Nephron progenitor cell (in vitro differentiated cells): Measurements from ENCODE around the gene ACBD6.

ENCODE experiments used
- DNase-seq: peaks from one replicate; pipeline ENCODE4 v3.0.0; 2021
- H3K27ac Mint-ChIP-seq: 2 replicates; pipeline ENCODE4 v1.8.0; 2021; ENCODE audit warnings: mild to moderate bottlenecking, moderate library complexity, mixed read lengths
- H3K27me3 Mint-ChIP-seq: 2 replicates; pipeline ENCODE4 v1.8.0; 2021; ENCODE audit warnings: mild to moderate bottlenecking, low read depth, mixed read lengths; ENCODE audit not compliant: poor library complexity
- H3K36me3 Mint-ChIP-seq: 2 replicates; pipeline ENCODE4 v1.8.0; 2021; ENCODE audit warnings: low read depth, mixed read lengths
- H3K4me1 Mint-ChIP-seq: 2 replicates; pipeline ENCODE4 v1.8.0; 2021; ENCODE audit warnings: mixed read lengths
- H3K4me3 Mint-ChIP-seq: 2 replicates; pipeline ENCODE4 v1.8.0; 2021; ENCODE audit warnings: mild to moderate bottlenecking, moderate library complexity, mixed read lengths
- H3K9me3 Mint-ChIP-seq: 2 replicates; pipeline ENCODE4 v1.8.0; 2021; ENCODE audit warnings: mild to moderate bottlenecking, moderate library complexity, mixed read lengths
- TF ChIP-seq, protein P1 (sequence below): fragments of 200-600 bp; sonication (generic); IDR thresholded peaks from 2 replicates; pipeline ENCODE4 v1.5.0; 2021; ENCODE audit warnings: antibody characterized with exemption

Gene ACBD6

DNA sequence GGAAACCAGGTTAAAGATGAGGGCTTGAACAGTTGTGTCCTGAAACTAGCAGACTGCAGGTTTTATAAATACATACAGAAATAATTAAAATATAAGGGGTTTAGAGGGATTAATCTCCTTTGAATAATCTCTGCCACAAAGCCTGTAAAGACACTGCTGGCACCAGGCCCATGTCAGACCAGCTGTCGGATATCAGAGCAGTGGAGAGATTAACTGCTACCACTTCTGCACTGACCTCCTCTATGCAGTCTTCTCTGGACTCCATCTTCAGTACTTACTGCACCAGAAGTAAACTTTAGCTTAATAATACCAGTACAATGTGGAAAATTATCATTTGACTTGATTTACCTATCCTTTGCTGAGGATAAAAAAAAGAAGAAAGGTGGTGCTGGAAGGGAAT lies 143.7 kb downstream of the ACBD6 start:
- Mint-ChIP-seq H3K27ac (no peak overlapping the region), H3K9me3 (no peaks in the 10 kb centered on the region), H3K4me3 (no peak overlapping the region), H3K27me3 (no peaks in the 10 kb centered on the region), H3K36me3 (peaks cover 4% of the 10 kb centered on the region), H3K4me1 (peaks cover 9% of the 10 kb centered on the region)
- DNase-seq: no peak
- TF ChIP-seq, protein P1, sequence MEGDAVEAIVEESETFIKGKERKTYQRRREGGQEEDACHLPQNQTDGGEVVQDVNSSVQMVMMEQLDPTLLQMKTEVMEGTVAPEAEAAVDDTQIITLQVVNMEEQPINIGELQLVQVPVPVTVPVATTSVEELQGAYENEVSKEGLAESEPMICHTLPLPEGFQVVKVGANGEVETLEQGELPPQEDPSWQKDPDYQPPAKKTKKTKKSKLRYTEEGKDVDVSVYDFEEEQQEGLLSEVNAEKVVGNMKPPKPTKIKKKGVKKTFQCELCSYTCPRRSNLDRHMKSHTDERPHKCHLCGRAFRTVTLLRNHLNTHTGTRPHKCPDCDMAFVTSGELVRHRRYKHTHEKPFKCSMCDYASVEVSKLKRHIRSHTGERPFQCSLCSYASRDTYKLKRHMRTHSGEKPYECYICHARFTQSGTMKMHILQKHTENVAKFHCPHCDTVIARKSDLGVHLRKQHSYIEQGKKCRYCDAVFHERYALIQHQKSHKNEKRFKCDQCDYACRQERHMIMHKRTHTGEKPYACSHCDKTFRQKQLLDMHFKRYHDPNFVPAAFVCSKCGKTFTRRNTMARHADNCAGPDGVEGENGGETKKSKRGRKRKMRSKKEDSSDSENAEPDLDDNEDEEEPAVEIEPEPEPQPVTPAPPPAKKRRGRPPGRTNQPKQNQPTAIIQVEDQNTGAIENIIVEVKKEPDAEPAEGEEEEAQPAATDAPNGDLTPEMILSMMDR: no peak

DNA sequence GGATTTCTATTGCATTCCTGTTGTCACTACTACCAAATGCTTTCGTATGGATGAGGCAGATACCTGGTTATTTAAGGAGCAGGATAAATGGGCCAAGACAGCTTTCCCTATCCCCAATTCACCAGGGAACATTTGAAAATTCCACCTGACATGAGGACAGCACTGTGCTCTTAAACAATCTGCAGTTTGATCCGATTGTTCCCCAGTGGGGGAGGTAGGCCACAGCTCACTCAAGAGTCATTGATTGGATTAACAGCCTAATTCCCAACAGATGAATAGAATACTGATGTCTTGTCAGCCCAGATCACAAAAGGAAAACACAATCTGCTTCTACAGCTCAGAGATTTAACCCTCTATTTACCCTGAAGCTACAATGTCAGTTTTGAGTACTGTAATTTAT lies 148.4 kb downstream of the ACBD6 start:
- no peak overlapping the region for H3K27ac Mint-ChIP-seq
- H3K36me3 Mint-ChIP-seq: peaks cover 4% of the 10 kb centered on the region
- TF ChIP-seq, protein P1: no peak
- H3K4me3 Mint-ChIP-seq: no peak overlapping the region
- peaks cover 3% of the 10 kb centered on the region for H3K9me3 Mint-ChIP-seq
- H3K4me1 Mint-ChIP-seq: peaks cover 9% of the 10 kb centered on the region
- DNase-seq: no peak
- H3K27me3 Mint-ChIP-seq: no peaks in the 10 kb centered on the region

DNA sequence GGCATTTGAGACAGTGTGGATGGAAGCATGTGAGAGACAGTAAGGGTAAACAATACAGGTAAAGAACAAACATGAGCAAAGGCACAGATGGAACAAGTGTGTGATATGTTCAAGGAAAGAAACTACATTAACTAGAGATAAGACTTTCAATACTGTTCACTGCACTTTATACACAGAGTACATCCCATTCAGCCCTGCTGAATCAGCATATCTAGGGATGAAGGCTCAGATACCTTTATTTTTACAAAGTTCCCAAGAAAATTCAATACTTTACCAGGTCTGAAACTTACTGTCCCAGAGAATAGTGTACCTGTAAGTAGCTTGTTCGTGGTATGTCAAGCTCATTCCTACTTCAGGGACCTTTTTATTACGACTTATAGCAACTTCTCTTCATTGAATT lies 149.8 kb downstream of the ACBD6 start:
- Mint-ChIP-seq H3K9me3 (peaks cover 3% of the 10 kb centered on the region), H3K27ac (no peak overlapping the region), H3K36me3 (peaks cover 3% of the 10 kb centered on the region), H3K4me1 (peaks cover 9% of the 10 kb centered on the region), H3K4me3 (no peak overlapping the region), H3K27me3 (no peaks in the 10 kb centered on the region)
- DNase-seq: no peak
- TF ChIP-seq, protein P1: no peak

DNA sequence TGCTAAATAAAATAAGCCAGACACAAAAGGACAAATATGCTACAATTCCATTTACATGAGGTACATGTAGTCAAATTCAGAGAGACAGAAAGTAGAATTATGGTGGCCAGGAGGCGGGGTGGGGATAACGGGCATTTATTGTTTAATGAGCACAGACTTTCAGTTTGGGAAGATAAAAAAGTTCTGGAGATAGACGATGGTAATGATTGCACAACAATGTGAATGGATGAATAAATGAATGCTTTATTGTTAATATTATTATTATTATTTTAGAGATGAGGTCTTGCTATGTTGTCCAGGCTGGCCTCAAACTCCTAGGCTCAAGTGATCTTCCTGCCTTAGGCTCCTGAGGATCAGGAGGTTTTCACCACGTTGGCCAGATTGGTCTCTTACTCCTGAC lies 150.4 kb downstream of the ACBD6 start:
- Mint-ChIP-seq H3K36me3 (peaks cover 2% of the 10 kb centered on the region), H3K27me3 (no peaks in the 10 kb centered on the region), H3K4me1 (peaks cover 9% of the 10 kb centered on the region), H3K9me3 (peaks cover 3% of the 10 kb centered on the region), H3K4me3 (no peak overlapping the region), H3K27ac (no peak overlapping the region)
- TF ChIP-seq, protein P1: no peak
- no peak for DNase-seq

DNA sequence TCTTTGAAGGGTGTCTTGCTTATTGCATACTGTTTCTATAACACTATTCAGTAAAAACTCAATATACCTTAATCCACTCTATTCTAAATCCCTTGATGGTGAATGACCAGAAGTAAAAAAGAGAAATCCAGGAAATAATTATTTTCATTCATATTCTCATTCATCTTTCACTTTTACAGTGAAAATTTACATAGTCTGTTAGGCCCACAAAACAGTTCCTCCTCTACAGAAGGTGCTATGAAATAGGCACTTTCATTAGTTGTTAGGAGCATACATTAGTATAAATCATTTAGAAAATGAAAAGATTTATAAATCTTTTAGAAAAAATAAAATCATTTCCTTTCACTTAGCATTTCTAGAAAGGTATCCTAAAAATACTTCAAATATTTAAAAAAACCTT lies 157.2 kb downstream of the ACBD6 start:
- H3K4me1 Mint-ChIP-seq: peaks cover 5% of the 10 kb centered on the region
- no peak overlapping the region for H3K27ac Mint-ChIP-seq
- TF ChIP-seq, protein P1: no peak
- no peak overlapping the region for H3K4me3 Mint-ChIP-seq
- H3K9me3 Mint-ChIP-seq: peaks cover 3% of the 10 kb centered on the region
- DNase-seq: no peak
- peaks cover 5% of the 10 kb centered on the region for H3K36me3 Mint-ChIP-seq
- no peaks in the 10 kb centered on the region for H3K27me3 Mint-ChIP-seq

DNA sequence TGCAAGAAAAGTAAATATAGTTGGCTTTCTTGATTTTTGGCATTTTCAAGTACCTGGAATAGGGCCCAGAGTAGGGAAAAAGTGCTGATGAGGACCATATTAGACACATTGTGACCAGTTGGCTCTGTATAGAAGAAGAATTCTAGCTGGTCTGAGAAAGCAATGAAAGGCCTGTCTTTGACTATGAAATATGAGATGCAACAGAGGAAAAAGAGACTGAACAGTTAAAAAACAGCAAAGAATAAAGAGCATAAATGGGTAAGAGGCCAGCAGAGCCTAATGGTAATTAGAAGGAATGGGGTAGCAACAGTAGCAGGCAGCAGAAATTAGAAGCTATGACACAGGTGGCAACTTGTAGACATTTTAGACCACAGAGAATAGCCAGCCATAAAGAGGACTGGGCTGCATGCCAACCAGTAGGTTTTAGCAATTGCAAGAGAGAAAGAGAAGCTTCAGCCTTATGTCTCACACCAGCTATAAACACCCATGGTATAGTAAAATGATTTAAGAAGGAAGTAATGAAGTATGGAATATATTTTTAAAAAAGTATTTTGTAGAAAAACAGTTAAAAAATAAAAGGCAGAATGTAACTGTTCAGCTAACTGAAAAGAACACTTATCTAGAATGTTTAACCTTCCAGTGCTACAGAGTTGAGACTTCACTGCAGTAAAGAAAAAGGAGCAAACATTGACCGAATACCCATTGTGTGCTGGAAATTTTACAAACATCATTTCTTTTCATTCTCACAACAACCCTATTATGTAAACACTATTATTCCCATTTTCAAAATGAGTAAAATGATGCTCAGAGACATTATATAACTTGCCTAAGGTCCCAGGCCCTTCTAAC lies 158.2 kb downstream of the ACBD6 start:
- H3K4me1 Mint-ChIP-seq: peaks cover 5% of the 10 kb centered on the region
- no peaks in the 10 kb centered on the region for H3K9me3 Mint-ChIP-seq
- H3K27ac Mint-ChIP-seq: no peak overlapping the region
- no peaks in the 10 kb centered on the region for H3K27me3 Mint-ChIP-seq
- no peak for DNase-seq
- peaks cover 5% of the 10 kb centered on the region for H3K36me3 Mint-ChIP-seq
- TF ChIP-seq, protein P1: no peak
- H3K4me3 Mint-ChIP-seq: no peak overlapping the region
